Measurements from ENCODE around the gene MAU2. TPM values are rescaled to one million over a fixed set of nuclear protein-coding genes. Genes with fewer than 3 reads are reported as not detected.

The MAU2 gene
- total and polyA plus RNA-seq, 2 of the 13 experiments (the other 11 are each of a cell fraction or from before 2014, with no cell fraction given), result 16.8 to 33.8 TPM

DNA sequence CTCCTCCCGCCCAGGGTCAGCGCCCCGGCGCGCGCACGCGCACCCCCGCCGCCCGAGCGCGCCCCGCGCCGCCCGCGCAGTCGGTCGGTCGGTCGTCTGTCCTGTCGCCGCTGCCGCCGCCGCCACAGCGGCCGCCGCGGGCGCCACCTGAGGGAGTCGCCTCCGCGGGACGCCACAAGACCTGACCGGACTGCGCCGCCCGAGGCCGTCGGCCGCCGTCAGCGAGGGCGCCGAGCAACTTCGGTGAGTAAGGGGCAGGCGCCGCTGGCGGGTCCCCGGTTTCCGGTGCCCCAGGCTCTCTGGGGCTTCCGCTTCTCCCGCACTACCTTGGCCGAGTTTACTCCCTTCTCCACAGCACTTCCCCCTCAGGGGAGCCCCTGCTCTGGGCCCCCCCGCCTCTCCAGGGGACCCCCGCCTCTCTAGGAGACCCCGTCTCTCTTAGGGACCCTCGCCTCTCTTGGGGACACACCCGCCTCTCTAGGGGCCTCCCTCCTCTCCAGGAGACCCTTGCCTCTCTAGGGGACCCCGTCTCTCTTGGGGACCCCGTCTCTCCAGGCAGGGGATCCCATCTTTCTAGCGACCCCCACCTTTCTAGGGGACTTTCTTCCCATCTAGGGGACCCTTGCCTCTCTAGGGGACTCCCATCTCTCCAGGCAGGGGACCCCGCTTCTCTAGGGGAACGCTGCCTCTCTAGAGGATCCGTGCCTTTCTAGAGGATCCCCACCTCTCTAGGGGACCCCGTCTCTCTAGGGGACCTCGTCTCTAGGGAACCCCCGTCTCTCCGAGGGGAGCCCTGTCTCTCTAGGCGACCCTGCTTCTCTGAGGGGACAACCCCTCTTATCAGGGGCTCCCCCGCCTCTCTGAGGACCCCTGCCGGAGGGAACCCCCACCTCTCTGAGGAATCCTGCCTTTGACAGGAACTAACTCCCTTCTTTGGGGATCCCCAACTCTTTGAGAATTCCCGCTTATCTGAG lies 65.6 kb downstream of the MAU2 start (continued):
- TF ChIP-seq ZBTB21 (CRISPR knock-in tag; IDR thresholded peaks at IDR 0.05), result no peak
- no peak for TF ChIP-seq NR2F1 (CRISPR knock-in tag; IDR thresholded peaks at IDR 0.05)
- peak; percentile 37; the same call in 1 of the 2 replicates for TF ChIP-seq TBX2 (CRISPR knock-in tag; IDR thresholded peaks at IDR 0.05; ENCODE audit: borderline replicate concordance)
- TF ChIP-seq SUZ12 (IDR thresholded peaks at IDR 0.05; ENCODE audit: low read depth, low read length), result no peak
- no peak for TF ChIP-seq ZNF253 (CRISPR knock-in tag; IDR thresholded peaks at IDR 0.05; ENCODE audit: borderline replicate concordance)
- no peak for TF ChIP-seq U2AF2 (IDR thresholded peaks at IDR 0.05; ENCODE audit: low read depth, low read length)
- no peak for TF ChIP-seq CC2D1A (CRISPR knock-in tag; IDR thresholded peaks at IDR 0.05)
- peak; percentile 50 to 59; a peak in 3 of 4 replicates for TF ChIP-seq POLR2A (IDR thresholded peaks at IDR 0.05; ENCODE audit: insufficient read depth in 1 of 2, low read depth in 2 of 2, low read length in 2 of 2)
- TF ChIP-seq KDM5B (CRISPR knock-in tag; IDR thresholded peaks at IDR 0.05; ENCODE audit: borderline replicate concordance), result 0 out of 2 replicates have a peak, but pooled peaks have one; percentile 11
- TF ChIP-seq, protein P1, sequence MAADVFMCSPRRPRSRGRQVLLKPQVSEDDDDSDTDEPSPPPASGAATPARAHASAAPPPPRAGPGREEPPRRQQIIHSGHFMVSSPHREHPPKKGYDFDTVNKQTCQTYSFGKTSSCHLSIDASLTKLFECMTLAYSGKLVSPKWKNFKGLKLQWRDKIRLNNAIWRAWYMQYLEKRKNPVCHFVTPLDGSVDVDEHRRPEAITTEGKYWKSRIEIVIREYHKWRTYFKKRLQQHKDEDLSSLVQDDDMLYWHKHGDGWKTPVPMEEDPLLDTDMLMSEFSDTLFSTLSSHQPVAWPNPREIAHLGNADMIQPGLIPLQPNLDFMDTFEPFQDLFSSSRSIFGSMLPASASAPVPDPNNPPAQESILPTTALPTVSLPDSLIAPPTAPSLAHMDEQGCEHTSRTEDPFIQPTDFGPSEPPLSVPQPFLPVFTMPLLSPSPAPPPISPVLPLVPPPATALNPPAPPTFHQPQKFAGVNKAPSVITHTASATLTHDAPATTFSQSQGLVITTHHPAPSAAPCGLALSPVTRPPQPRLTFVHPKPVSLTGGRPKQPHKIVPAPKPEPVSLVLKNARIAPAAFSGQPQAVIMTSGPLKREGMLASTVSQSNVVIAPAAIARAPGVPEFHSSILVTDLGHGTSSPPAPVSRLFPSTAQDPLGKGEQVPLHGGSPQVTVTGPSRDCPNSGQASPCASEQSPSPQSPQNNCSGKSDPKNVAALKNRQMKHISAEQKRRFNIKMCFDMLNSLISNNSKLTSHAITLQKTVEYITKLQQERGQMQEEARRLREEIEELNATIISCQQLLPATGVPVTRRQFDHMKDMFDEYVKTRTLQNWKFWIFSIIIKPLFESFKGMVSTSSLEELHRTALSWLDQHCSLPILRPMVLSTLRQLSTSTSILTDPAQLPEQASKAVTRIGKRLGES (CRISPR knock-in tag; IDR thresholded peaks at IDR 0.05; ENCODE audit: borderline replicate concordance), result no peak
- no peak for TF ChIP-seq MAZ (IDR thresholded peaks at IDR 0.05; ENCODE audit: borderline replicate concordance, low read depth, low read length)
- no peak for TF ChIP-seq MAZ (CRISPR knock-in tag; IDR thresholded peaks at IDR 0.05; ENCODE audit: low read depth)
- TF ChIP-seq ZBTB38 (CRISPR knock-in tag; IDR thresholded peaks at IDR 0.05), result no peak
- no peak for TF ChIP-seq NFKB2 (CRISPR knock-in tag; IDR thresholded peaks at IDR 0.05; ENCODE audit: borderline replicate concordance)
- TF ChIP-seq, protein P2, sequence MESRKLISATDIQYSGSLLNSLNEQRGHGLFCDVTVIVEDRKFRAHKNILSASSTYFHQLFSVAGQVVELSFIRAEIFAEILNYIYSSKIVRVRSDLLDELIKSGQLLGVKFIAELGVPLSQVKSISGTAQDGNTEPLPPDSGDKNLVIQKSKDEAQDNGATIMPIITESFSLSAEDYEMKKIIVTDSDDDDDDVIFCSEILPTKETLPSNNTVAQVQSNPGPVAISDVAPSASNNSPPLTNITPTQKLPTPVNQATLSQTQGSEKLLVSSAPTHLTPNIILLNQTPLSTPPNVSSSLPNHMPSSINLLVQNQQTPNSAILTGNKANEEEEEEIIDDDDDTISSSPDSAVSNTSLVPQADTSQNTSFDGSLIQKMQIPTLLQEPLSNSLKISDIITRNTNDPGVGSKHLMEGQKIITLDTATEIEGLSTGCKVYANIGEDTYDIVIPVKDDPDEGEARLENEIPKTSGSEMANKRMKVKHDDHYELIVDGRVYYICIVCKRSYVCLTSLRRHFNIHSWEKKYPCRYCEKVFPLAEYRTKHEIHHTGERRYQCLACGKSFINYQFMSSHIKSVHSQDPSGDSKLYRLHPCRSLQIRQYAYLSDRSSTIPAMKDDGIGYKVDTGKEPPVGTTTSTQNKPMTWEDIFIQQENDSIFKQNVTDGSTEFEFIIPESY (CRISPR knock-in tag; IDR thresholded peaks at IDR 0.05), result no peak
- TF ChIP-seq, protein P3, sequence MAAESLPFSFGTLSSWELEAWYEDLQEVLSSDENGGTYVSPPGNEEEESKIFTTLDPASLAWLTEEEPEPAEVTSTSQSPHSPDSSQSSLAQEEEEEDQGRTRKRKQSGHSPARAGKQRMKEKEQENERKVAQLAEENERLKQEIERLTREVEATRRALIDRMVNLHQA (CRISPR knock-in tag; IDR thresholded peaks at IDR 0.05), result no peak
- TF ChIP-seq TBP (CRISPR knock-in tag; IDR thresholded peaks at IDR 0.05), result no peak
- no peak for TF ChIP-seq ATRX (CRISPR knock-in tag; IDR thresholded peaks at IDR 0.05; ENCODE audit: borderline replicate concordance)
- TF ChIP-seq, protein P4, sequence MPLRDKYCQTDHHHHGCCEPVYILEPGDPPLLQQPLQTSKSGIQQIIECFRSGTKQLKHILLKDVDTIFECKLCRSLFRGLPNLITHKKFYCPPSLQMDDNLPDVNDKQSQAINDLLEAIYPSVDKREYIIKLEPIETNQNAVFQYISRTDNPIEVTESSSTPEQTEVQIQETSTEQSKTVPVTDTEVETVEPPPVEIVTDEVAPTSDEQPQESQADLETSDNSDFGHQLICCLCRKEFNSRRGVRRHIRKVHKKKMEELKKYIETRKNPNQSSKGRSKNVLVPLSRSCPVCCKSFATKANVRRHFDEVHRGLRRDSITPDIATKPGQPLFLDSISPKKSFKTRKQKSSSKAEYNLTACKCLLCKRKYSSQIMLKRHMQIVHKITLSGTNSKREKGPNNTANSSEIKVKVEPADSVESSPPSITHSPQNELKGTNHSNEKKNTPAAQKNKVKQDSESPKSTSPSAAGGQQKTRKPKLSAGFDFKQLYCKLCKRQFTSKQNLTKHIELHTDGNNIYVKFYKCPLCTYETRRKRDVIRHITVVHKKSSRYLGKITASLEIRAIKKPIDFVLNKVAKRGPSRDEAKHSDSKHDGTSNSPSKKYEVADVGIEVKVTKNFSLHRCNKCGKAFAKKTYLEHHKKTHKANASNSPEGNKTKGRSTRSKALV (CRISPR knock-in tag; IDR thresholded peaks at IDR 0.05), result no peak

All from HepG2 (cell line).